HepG2 (cell line): ENCODE results near the gene SPANXN4. TPM values are rescaled to one million over a fixed set of nuclear protein-coding genes. Genes with fewer than 3 reads are reported as not detected.

Source experiments
- ATAC-seq: fragments of 200-7000 bp; cut with Tn5 transposase; 3 replicates; pipeline ENCODE4 v1.9.1; 2020; ENCODE audit warnings: mild to moderate bottlenecking, moderate library complexity
- BruUV-seq: library from RNA; stranded (reverse); fragments of 400-500 nt; replicated peaks from 2 replicates; lab custom pipeline; 2021; lab: Mats Ljungman, UMichigan
- CTCF ChIA-PET: fragments of 300-600 bp; formaldehyde crosslinking; extraction: SDS; loops from one replicate; lab custom pipeline; 2021; ENCODE audit warnings: low total read pairs, inconsistent platforms, low intra/inter-chr PET ratio; lab: Yijun Ruan, JAX
- POLR2A ChIA-PET: fragments of 350-600 bp; sonication (Branson Sonifier 250); formaldehyde crosslinking; loops from one replicate; lab custom pipeline; 2020; ENCODE audit warnings: antibody characterized with exemption, inconsistent platforms; lab: Yijun Ruan, JAX
- DNase-seq: peaks from one replicate; pipeline ENCODE4 v3.0.0-alpha.2; 2015; ENCODE audit warnings: low spot score
- FAIRE-seq: peaks from 3 replicates; lab custom pipeline; 2011; peaks lifted over from hg19 to GRCh38; lab: Jason Lieb, UNC
- H2AFZ ChIP-seq: one replicate; pipeline ENCODE4 v1.6.1; 2011; ENCODE audit warnings: low read length, inconsistent platforms
- H3K27ac ChIP-seq: fragments of 300-600 bp; 3 replicates; pipeline ENCODE4 v1.8.0; 2011; ENCODE audit warnings: mixed run types, mild to moderate bottlenecking, mixed read lengths, low read length, inconsistent platforms; ENCODE audit not compliant: insufficient read depth; ENCODE audit errors: extremely low read length
- H3K27me3 ChIP-seq, 2 experiments: fragments of 200-600 bp in 1 of 2; 2 replicates in 1 of 2; 3 replicates in 1 of 2; pipeline versions ENCODE4 v1.6.0 to v1.8.0; 2011; ENCODE audit warnings: low read length in 2 of 2, mild to moderate bottlenecking in 2 of 2, moderate library complexity in 2 of 2, inconsistent platforms in 1 of 2; ENCODE audit not compliant: insufficient read depth in 2 of 2, control insufficient read depth in 1 of 2
- H3K36me3 ChIP-seq, 2 experiments: fragments of 200-600 bp in 1 of 2; replicated peaks in 1 of 2; 2 replicates in 1 of 2; 3 replicates in 1 of 2; pipeline versions ENCODE4 v1.5.1 to v1.8.0; 2011; ENCODE audit warnings: low read length in 2 of 2, inconsistent platforms in 1 of 2; ENCODE audit not compliant: insufficient read depth in 2 of 2, control insufficient read depth in 1 of 2
- H3K4me1 ChIP-seq: 2 replicates; pipeline ENCODE4 v1.5.1; 2012; ENCODE audit warnings: low read length, inconsistent platforms; ENCODE audit not compliant: insufficient read depth
- H3K4me2 ChIP-seq: 2 replicates; pipeline ENCODE4 v1.6.0; 2011; ENCODE audit warnings: low read depth, low read length, inconsistent platforms
- H3K4me3 ChIP-seq, 3 experiments: fragments of 200-600 bp in 1 of 3; sonication (generic), shearing (Covaris generic) in 1 of 3; replicated peaks in 1 of 3; 2 replicates each; pipeline ENCODE4 v1.5.1; 2011 to 2016; ENCODE audit warnings: low read length in 3 of 3, inconsistent platforms in 2 of 3, low read depth in 2 of 3, mild to moderate bottlenecking in 2 of 3, control low read depth in 1 of 3, mixed read lengths in 1 of 3; ENCODE audit not compliant: insufficient read depth in 1 of 3
- H3K79me2 ChIP-seq: one replicate; pipeline ENCODE4 v1.6.1; 2011; ENCODE audit warnings: low read length, inconsistent platforms; ENCODE audit not compliant: insufficient read depth
- H3K9ac ChIP-seq: 2 replicates; pipeline ENCODE4 v1.6.0; 2011; ENCODE audit warnings: mild to moderate bottlenecking, low read depth, low read length, inconsistent platforms; ENCODE audit not compliant: insufficient read depth
- H3K9me3 ChIP-seq: 2 replicates; pipeline ENCODE4 v1.5.1; 2012; ENCODE audit warnings: mild to moderate bottlenecking, low read length
- H4K20me1 ChIP-seq: 2 replicates; pipeline ENCODE4 v1.6.0; 2011; ENCODE audit warnings: inconsistent platforms, mild to moderate bottlenecking, low read length, moderate library complexity; ENCODE audit not compliant: insufficient read depth
- CENPX ChIP-seq: sonication (generic); formaldehyde crosslinking; IDR thresholded peaks from 2 replicates; pipeline ENCODE4 v1.9.0; 2021; ENCODE audit warnings: mild to moderate bottlenecking, missing genetic modification reagents, moderate library complexity
- HMGXB4 ChIP-seq, 2 experiments: sonication (generic) in 1 of 2; formaldehyde crosslinking in 1 of 2; IDR thresholded peaks; 2 replicates each; pipeline versions ENCODE4 v1.4.0 to v1.6.1; 2018 to 2020; ENCODE audit warnings: missing genetic modification reagents in 2 of 2, borderline replicate concordance in 1 of 2, low read depth in 1 of 2, mild to moderate bottlenecking in 1 of 2, missing biosample characterization in 1 of 2
- HOMEZ ChIP-seq: IDR thresholded peaks from 2 replicates; pipeline ENCODE4 v1.6.1; 2016; ENCODE audit warnings: low read depth
- MYC ChIP-seq: sonication (generic); formaldehyde crosslinking; IDR thresholded peaks from 2 replicates; pipeline ENCODE4 v1.9.0; 2021; ENCODE audit warnings: missing genetic modification reagents, borderline replicate concordance
- POGK ChIP-seq: sonication (generic); formaldehyde crosslinking; conservative IDR thresholded peaks from 2 replicates; pipeline ENCODE4 v1.8.0; 2022; ENCODE audit warnings: mild to moderate bottlenecking, moderate library complexity, missing genetic modification reagents
- ZC3H4 ChIP-seq: sonication (generic); formaldehyde crosslinking; IDR thresholded peaks from 2 replicates; pipeline ENCODE4 v1.4.0; 2020; ENCODE audit warnings: missing genetic modification reagents, borderline replicate concordance
- ZNF639 ChIP-seq: conservative IDR thresholded peaks from 2 replicates; pipeline ENCODE4 v1.6.1; 2018; ENCODE audit warnings: missing genetic modification reagents
- WGBS: methylation state at CpG from one replicate; pipeline ENCODE4 v1.1.6; 2017; ENCODE audit warnings: low lambda C conversion rate; 5-methylcytosine and 5-hydroxymethylcytosine counted together
- in situ Hi-C: cut with HindIII; loops from 2 replicates; pipeline ENCODE4 v1.10.0; 2017; ENCODE audit warnings: low pct_unique_long_range_greater_than_20kb; ENCODE audit not compliant: extremely low pct_ligation_motif_present
- intact Hi-C: fragments of 100-400 bp; cut with micrococcal nuclease; formaldehyde crosslinking; loops from one replicate; pipeline ENCODE4 v1.10.0; 2022; ENCODE audit not compliant: unreplicated experiment
- polyA plus RNA-seq, 8 experiments: library from polyadenylated mRNA; depleted of rRNA in 3 of 8; stranded (reverse) in 7 of 8; unstranded in 1 of 8; fragments of >200 nt; fragmentation: Illumina TruSeq in 4 of 8; extraction: Trizol in 4 of 8; gene quantifications; 2 replicates each; pipeline versions ENCODE4 v1.2.1 to v1.2.3, GENCODE V29; 2011 to 2016; ENCODE audit warnings: low read depth in 4 of 8, missing spikeins in 1 of 8, mixed read lengths in 1 of 8; ENCODE audit not compliant: insufficient read depth in 1 of 8
- total RNA-seq, 5 experiments: library from RNA; depleted of rRNA; stranded (reverse); fragments of >200 nt; fragmentation: Illumina TruSeq; extraction: Trizol; gene quantifications; 2 replicates each; pipeline ENCODE4 v1.2.3, GENCODE V29; 2016; ENCODE audit warnings: low read depth in 1 of 5
- TF ChIP-seq, protein P1 (sequence below): sonication (generic); formaldehyde crosslinking; IDR thresholded peaks from one replicate; pipeline ENCODE4 v1.5.1; 2020; ENCODE audit warnings: mild to moderate bottlenecking, missing genetic modification reagents; ENCODE audit errors: not compliant biosample characterization

The SPANXN4 gene
- total and polyA plus RNA-seq, 2 of the 13 experiments (the other 11 are each of a cell fraction or from before 2014, with no cell fraction given): not detected

DNA sequence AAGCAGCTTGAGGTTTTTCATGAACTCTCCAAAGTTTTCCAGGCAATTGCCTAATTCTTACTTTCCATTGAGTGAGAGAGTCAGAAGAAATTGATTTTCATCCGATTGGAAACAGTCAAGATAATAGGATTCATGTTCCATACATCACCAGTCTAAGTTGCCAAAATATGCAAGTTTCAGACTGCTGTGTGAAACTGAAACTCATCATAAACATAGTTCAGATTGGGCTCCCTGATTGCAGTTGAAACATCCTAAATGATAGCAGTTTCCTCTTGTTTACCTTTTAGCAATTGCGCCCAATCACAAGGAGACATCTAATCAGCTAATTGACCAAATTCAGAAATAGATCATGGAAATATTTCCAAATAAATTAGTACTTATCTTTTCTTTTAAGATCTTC is 56.8 kb downstream of the SPANXN4 start:
- intact Hi-C loops: no loop called here
- in situ Hi-C loops: no loop called here
- CTCF ChIA-PET: no interaction called here
- TF ChIP-seq POGK (no peak), ZC3H4 (no peak), HMGXB4 (CRISPR knock-in tag; IDR thresholded peaks at IDR 0.05; ENCODE audit: borderline replicate concordance in 1 of 2, low read depth in 1 of 2) (no peak), MYC (CRISPR knock-in tag) (no peak), CENPX (CRISPR knock-in tag) (no peak), ZNF639 (no peak), HOMEZ (CRISPR knock-in tag) (no peak)
- TF ChIP-seq, protein P1, sequence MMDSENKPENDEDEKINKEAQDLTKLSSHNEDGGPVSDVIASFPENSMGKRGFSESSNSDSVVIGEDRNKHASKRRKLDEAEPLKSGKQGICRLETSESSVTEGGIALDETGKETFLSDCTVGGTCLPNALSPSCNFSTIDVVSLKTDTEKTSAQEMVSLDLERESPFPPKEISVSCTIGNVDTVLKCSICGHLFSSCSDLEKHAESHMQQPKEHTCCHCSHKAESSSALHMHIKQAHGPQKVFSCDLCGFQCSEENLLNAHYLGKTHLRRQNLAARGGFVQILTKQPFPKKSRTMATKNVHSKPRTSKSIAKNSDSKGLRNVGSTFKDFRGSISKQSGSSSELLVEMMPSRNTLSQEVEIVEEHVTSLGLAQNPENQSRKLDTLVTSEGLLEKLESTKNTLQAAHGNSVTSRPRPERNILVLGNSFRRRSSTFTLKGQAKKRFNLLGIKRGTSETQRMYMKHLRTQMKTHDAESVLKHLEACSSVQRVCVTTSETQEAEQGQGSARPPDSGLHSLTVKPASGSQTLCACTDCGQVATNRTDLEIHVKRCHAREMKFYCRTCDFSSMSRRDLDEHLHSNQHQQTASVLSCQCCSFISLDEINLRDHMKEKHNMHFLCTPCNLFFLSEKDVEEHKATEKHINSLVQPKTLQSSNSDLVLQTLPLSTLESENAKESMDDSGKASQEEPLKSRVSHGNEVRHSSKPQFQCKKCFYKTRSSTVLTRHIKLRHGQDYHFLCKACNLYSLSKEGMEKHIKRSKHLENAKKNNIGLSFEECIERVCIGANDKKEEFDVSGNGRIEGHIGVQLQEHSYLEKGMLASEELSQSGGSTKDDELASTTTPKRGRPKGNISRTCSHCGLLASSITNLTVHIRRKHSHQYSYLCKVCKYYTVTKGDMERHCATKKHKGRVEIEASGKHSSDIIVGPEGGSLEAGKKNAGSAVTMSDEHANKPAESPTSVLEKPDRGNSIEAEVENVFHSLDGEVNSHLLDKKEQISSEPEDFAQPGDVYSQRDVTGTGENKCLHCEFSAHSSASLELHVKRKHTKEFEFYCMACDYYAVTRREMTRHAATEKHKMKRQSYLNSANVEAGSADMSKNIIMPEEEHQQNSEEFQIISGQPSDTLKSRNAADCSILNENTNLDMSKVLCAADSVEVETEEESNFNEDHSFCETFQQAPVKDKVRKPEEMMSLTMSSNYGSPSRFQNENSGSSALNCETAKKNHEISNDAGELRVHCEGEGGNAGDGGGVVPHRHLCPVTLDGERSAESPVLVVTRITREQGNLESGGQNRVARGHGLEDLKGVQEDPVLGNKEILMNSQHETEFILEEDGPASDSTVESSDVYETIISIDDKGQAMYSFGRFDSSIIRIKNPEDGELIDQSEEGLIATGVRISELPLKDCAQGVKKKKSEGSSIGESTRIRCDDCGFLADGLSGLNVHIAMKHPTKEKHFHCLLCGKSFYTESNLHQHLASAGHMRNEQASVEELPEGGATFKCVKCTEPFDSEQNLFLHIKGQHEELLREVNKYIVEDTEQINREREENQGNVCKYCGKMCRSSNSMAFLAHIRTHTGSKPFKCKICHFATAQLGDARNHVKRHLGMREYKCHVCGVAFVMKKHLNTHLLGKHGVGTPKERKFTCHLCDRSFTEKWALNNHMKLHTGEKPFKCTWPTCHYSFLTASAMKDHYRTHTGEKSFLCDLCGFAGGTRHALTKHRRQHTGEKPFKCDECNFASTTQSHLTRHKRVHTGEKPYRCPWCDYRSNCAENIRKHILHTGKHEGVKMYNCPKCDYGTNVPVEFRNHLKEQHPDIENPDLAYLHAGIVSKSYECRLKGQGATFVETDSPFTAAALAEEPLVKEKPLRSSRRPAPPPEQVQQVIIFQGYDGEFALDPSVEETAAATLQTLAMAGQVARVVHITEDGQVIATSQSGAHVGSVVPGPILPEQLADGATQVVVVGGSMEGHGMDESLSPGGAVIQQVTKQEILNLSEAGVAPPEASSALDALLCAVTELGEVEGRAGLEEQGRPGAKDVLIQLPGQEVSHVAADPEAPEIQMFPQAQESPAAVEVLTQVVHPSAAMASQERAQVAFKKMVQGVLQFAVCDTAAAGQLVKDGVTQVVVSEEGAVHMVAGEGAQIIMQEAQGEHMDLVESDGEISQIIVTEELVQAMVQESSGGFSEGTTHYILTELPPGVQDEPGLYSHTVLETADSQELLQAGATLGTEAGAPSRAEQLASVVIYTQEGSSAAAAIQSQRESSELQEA (CRISPR knock-in tag): no peak

More for the DNA sequence above, 56.8 kb downstream of the SPANXN4 start:
- H3K4me3 ChIP-seq: no peak overlapping the region
- no TSS peak for BruUV-seq
- no peaks in the 10 kb centered on the region for H3K4me1 ChIP-seq
- peaks cover 54% of the 10 kb centered on the region for H3K9me3 ChIP-seq
- H4K20me1 ChIP-seq: no peaks in the 10 kb centered on the region
- ATAC-seq: no peak
- POLR2A ChIA-PET: no interaction called here
- no peak for DNase-seq
- no peak overlapping the region for H3K27ac ChIP-seq
- no peak overlapping the region for H3K4me2 ChIP-seq
- FAIRE-seq: no peak
- WGBS: 3% methylated on average over 2 of the region's 2 CpGs
- no peak overlapping the region for H3K9ac ChIP-seq
- H3K79me2 ChIP-seq: no peaks in the 10 kb centered on the region
- H2AFZ ChIP-seq: no peak overlapping the region
- no peaks in the 10 kb centered on the region for H3K36me3 ChIP-seq
- no peaks in the 10 kb centered on the region for H3K27me3 ChIP-seq
